Skeletal muscle cell (primary cell): ENCODE data around the gene FGF22.

ENCODE experiments used
- DNase-seq: peaks from one replicate; pipeline ENCODE4 v3.0.0-alpha.2; 2010; ENCODE audit warnings: low read depth
- H3K4me3 ChIP-seq: 2 replicates; pipeline ENCODE4 v1.5.1; 2011; ENCODE audit warnings: low read depth, mild to moderate bottlenecking, control low read depth, low read length, moderate library complexity

The FGF22 gene

GRCh38 chr19:670609-671075 lies 31.0 kb downstream of the FGF22 start:
- DNase-seq: no peak
- no peak overlapping the region for H3K4me3 ChIP-seq

DNA sequence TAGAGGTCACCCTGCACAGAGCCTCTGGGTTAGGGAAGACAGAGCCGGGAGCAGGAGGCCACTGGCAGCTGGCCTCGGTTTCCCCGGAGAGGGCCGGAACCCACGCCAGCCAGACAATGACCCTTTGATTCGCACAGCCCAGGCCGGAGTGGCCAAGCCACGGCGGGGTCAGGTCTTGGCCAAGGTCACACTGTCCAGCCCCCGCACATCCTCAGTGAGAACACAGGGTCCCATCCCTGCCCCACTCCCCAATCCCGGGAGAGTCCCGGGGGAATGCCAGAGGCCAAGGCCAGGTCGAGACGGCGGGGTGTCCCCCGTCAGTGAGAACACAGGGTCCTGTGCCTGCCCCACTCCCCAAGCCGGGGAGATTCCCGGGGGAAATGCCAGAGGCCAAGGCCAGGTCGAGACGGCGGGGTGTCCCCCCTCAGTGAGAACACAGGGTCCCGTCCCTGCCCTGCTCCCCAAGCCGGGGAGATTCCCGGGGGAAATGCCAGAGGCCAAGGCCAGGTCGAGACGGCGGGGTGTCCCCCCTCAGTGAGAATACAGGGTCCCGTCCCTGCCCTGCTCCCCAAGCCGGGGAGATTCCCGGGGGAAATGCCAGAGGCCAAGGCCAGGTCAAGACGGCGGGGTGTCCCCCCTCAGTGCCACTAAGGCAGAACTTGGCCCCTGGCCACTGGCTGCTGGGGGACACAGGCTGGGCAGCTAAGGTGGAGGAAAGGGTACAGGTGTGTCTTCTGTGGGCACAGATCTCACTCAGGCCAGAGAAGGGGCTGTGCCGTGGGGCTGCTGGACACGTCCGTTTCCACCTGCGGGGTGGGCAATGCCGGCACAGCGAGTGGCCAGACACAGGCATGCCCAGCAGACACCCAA lies 34.8 kb downstream of the FGF22 start:
- H3K4me3 ChIP-seq: no peak overlapping the region
- DNase-seq: no peak

- no peak for DNase-seq
- H3K4me3 ChIP-seq: peak overlapping the region; percentile 74
Observed at GRCh38 chr19:676007-676338, 36.3 kb downstream of the FGF22 start.

- H3K4me3 ChIP-seq: peak within 1 kb of the TSS; percentile 74
- no peak for DNase-seq
Observed at GRCh38 chr19:676339-677105, 36.8 kb downstream of the FGF22 start, which contains the start of gene FSTL3. Gene FSTL3, plus strand, starts transcription at chr19:676392. Its CDS starts 32 bp downstream, at chr19:676424.

DNA sequence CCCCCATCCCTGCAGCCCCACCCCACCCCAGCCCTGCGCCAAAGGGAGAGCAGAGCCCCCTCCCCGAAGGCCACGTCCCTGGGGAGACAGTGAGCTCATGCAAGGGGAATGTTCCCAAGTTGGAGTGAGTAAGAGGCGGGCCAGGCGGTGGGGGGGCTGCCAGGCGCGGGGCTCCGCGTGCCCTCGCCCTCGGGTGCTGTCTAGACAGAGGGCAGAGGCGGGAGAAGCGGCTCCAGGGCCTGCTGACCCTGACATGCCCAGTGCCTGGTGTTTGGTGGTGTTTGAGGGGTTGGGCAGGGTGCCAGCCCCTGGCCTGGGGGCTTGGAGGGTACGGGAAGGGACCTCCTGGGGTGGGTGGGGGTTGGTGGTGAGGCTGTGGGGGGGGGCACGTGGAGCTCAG lies 37.5 kb downstream of the FGF22 start:
- peak; percentile 70 for DNase-seq
- peak overlapping the region; percentile 74 for H3K4me3 ChIP-seq

- H3K4me3 ChIP-seq: peak overlapping the region; percentile 74
- DNase-seq: no peak
Observed at GRCh38 chr19:677601-678436, 38.1 kb downstream of the FGF22 start.

DNA sequence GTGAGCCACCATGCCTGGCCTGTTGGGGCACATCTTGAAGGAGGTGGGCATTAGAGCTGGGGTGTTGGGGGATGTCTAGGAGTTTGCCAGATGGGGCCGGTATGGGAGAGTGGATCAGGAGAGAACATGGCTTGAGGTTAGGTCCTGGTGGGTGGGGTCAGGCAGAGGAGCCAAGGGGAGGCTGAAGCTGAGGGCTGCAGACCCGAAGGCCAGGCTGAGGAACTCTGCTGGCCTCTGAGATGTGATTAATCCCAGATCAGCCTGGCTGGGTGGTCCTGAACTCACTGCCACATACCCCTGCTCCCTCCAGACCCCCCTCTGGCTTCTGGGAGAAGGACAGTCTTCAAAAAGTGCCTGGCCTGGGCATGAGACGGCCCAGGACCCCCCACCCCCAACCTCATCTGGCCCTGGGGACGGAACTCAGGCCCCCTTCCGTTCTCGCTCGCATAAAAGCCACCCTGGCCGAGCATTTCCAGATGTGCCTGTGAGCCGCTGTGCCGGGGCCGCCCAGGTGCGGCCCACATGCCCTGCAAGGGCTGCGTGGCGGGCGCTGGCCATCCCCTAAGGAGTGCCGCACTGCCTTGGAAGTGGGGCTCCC lies 39.2 kb downstream of the FGF22 start:
- H3K4me3 ChIP-seq: peak overlapping the region; percentile 59
- DNase-seq: no peak

- DNase-seq: peak; percentile 78
- peak overlapping the region; percentile 59 for H3K4me3 ChIP-seq
Observed at GRCh38 chr19:679418-680286, 40.0 kb downstream of the FGF22 start.

DNA sequence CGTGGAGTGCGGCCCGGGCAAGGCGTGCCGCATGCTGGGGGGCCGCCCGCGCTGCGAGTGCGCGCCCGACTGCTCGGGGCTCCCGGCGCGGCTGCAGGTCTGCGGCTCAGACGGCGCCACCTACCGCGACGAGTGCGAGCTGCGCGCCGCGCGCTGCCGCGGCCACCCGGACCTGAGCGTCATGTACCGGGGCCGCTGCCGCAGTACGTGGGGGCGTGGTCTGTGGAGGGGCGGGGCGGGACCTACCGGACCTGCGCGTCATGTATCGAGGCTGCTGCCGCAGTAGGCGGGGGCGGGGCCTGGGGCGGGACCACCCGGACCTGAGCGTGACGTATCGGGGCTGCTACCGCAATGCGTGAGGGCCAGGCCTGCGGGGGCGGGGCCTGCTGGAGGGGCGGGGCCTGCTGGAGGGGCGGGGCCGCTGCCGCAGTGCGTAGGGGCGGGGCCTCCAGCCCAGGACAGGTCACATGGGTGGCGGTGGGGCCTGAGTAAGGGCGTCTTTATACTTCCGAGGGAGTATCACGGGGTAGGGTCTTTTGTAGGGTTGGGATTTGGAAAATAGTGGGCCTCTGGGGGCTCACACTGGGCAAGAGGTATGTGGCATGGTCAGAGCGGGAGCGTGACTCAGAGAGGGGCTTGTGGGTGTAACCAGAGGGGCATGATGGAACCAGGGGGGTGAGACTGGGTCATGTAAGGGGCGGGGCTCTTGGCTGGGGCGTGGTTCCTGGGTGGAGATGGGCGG lies 40.8 kb downstream of the FGF22 start:
- H3K4me3 ChIP-seq: peak overlapping the region; percentile 59
- DNase-seq: peak; percentile 95

DNA sequence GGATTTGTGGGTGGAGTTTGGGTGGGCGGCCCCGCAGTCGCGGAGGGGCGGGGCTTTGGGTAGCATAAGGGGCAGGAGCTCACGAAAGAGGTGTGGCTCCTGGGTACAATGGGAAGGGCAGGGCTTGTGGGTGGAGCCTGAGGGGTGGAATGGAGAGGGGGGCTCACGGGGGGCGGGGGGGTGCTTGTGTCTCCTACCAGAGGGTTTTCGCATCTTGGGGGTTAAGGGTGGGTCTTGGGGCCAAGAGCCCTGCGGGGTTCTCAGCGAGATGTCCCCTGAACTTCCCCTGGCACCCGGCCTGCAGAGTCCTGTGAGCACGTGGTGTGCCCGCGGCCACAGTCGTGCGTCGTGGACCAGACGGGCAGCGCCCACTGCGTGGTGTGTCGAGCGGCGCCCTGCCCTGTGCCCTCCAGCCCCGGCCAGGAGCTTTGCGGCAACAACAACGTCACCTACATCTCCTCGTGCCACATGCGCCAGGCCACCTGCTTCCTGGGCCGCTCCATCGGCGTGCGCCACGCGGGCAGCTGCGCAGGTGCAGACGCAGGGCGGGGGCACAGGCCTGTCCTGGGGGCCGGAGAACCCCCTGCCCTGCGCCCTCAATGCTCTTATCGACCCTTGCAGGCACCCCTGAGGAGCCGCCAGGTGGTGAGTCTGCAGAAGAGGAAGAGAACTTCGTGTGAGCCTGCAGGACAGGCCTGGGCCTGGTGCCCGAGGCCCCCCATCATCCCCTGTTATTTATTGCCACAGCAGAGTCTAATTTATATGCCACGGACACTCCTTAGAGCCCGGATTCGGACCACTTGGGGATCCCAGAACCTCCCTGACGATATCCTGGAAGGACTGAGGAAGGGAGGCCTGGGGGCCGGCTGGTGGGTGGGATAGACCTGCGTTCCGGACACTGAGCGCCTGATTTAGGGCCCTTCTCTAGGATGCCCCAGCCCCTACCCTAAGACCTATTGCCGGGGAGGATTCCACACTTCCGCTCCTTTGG lies 41.6 kb downstream of the FGF22 start:
- DNase-seq: no peak
- no peak overlapping the region for H3K4me3 ChIP-seq

- DNase-seq: no peak
- no peak overlapping the region for H3K4me3 ChIP-seq
Observed at GRCh38 chr19:682678-683320, 43.1 kb downstream of the FGF22 start.

DNA sequence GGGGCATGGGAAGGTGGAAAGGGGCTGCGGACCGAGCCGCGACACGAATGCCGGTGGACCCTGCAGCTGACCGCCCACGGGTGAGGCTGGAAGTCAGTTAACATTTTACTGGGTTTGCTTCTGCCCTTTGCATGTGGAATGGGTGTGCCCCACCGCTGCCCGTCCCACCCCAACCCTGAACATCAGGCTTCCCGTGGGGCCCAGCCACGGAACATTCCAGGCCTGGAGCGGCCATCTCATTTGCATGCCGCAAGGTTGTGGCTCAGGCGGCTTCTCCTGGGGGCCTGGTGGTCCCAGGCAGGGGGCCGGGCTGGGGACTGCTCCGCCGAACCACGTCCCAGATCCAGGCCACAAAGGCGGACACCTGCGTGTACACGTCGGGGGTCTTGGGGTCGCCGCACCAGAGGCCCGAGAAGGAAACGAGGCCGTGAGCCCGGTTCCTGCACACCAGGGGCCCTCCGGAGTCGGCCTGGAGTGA lies 45.8 kb downstream of the FGF22 start:
- no peak overlapping the region for H3K4me3 ChIP-seq
- DNase-seq: no peak

GRCh38 chr19:686589-687297 lies 47.1 kb downstream of the FGF22 start:
- DNase-seq: no peak
- H3K4me3 ChIP-seq: no peak overlapping the region

GRCh38 chr19:687569-688166 lies 48.0 kb downstream of the FGF22 start:
- H3K4me3 ChIP-seq: no peak overlapping the region
- DNase-seq: no peak

DNA sequence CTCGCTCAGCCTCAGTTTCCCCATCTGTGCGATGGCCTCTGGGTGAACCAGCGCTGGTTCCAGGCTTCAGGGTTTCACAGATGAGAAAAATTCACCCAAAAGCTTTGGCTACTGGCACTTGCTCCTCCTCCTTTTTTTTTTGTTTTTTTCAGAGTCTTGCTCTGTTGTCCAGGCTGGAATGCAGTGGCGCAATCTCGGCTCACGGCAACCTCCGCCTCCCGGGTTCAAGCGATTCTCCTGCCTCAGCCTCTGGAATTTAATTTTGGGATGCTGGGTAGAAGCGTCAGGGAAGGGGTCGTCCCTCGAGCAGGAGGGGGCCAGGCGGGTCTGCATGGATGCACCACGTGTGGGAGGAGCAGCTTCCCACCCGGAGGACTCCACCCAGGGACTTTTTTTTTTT lies 48.5 kb downstream of the FGF22 start:
- no peak for DNase-seq
- H3K4me3 ChIP-seq: no peak overlapping the region
